Fibroblast of pulmonary artery (primary cell): ENCODE data around the gene KLF9.
A peak's percentile ranks its signal among the peaks of the same experiment; 100 is the strongest.
"Not testable (repeated sequence)": the region's sequence is repeated elsewhere in the genome, so short reads cannot be mapped to it uniquely, and the experiment has no call there.

Source experiments
- DNase-seq: peaks from one replicate; pipeline ENCODE4 v3.0.0-alpha.2; 2010; ENCODE audit warnings: low read depth
- H3K4me3 ChIP-seq: replicated peaks from 2 replicates; pipeline ENCODE4 v1.5.1; 2011; ENCODE audit warnings: low read depth, mild to moderate bottlenecking, control low read depth, low read length, moderate library complexity
- CTCF ChIP-seq: IDR thresholded peaks from 2 replicates; pipeline ENCODE4 v1.5.1; 2011; ENCODE audit warnings: mild to moderate bottlenecking, control low read depth, low read length, inconsistent platforms; ENCODE audit errors: missing control alignments

Gene KLF9

GRCh38 chr9:70406434-70406862 is 8.0 kb downstream of the KLF9 start:
- TF ChIP-seq CTCF = no peak
- H3K4me3 ChIP-seq = peak overlapping the region; percentile 10
- peak; percentile 71 for DNase-seq

- TF ChIP-seq CTCF = no peak
- DNase-seq = no peak
- no peak overlapping the region for H3K4me3 ChIP-seq
Observed at GRCh38 chr9:70405808-70406433, 8.5 kb downstream of the KLF9 start.

- TF ChIP-seq CTCF = no peak
- no peak for DNase-seq
- no peak overlapping the region for H3K4me3 ChIP-seq
Observed at GRCh38 chr9:70404261-70404660, 10.2 kb downstream of the KLF9 start.

- no peak overlapping the region for H3K4me3 ChIP-seq
- DNase-seq = no peak
- no peak for TF ChIP-seq CTCF
Observed at GRCh38 chr9:70403618-70404025, 10.8 kb downstream of the KLF9 start.

GRCh38 chr9:70403166-70403565 is 11.3 kb downstream of the KLF9 start:
- DNase-seq = no peak
- no peak overlapping the region for H3K4me3 ChIP-seq
- no peak for TF ChIP-seq CTCF

GRCh38 chr9:70402213-70402612 is 12.2 kb downstream of the KLF9 start:
- TF ChIP-seq CTCF = no peak
- H3K4me3 ChIP-seq = no peak overlapping the region
- no peak for DNase-seq

- DNase-seq, H3K4me3 ChIP-seq: not testable (repeated sequence)
Observed at GRCh38 chr9:70401241-70401640, 13.2 kb downstream of the KLF9 start.
